Measurements from ENCODE around the gene MYL12B.

Gene MYL12B

GRCh38 chr18:3247240-3248061 lies 14.5 kb upstream of the MYL12B start, which contains the start of gene MYL12A:
Gene MYL12A, plus strand, starts transcription at chr18:3247801. Its CDS starts 5,447 bp downstream, at chr18:3253248.
- no peak for TF ChIP-seq CTCF (conservative IDR thresholded peaks at IDR 0.05; ENCODE audit: low read length)
- peak; percentile 99 for DNase-seq (ENCODE audit: low read depth)
- H3K4me3 ChIP-seq (ENCODE audit: low read length): peak within 1 kb of the TSS; percentile 93

- no peak for DNase-seq (ENCODE audit: low read depth)
- peak overlapping the region; percentile 93 for H3K4me3 ChIP-seq (ENCODE audit: low read length)
- TF ChIP-seq CTCF (conservative IDR thresholded peaks at IDR 0.05; ENCODE audit: low read length): no peak
Observed at GRCh38 chr18:3248062-3248657, 13.8 kb upstream of the MYL12B start.

- TF ChIP-seq CTCF (conservative IDR thresholded peaks at IDR 0.05; ENCODE audit: low read length): no peak
- H3K4me3 ChIP-seq (ENCODE audit: low read length): peak overlapping the region; percentile 93
- peak; percentile 70 for DNase-seq (ENCODE audit: low read depth)
Observed at GRCh38 chr18:3248658-3249359, 13.1 kb upstream of the MYL12B start.

- H3K4me3 ChIP-seq (ENCODE audit: low read length): peak overlapping the region; percentile 93
- peak; percentile 91 for DNase-seq (ENCODE audit: low read depth)
- no peak for TF ChIP-seq CTCF (conservative IDR thresholded peaks at IDR 0.05; ENCODE audit: low read length)
Observed at GRCh38 chr18:3250237-3251107, 11.5 kb upstream of the MYL12B start.

- TF ChIP-seq CTCF (conservative IDR thresholded peaks at IDR 0.05; ENCODE audit: low read length): no peak
- peak overlapping the region; percentile 9; the same call in 1 of the 2 replicates for H3K4me3 ChIP-seq (ENCODE audit: low read length)
- no peak for DNase-seq (ENCODE audit: low read depth)
Observed at GRCh38 chr18:3251249-3251962, 10.5 kb upstream of the MYL12B start.

- peak overlapping the region; percentile 11 for H3K4me3 ChIP-seq (ENCODE audit: low read length)
- DNase-seq (ENCODE audit: low read depth): peak; percentile 89
- TF ChIP-seq CTCF (conservative IDR thresholded peaks at IDR 0.05; ENCODE audit: low read length): no peak
Observed at GRCh38 chr18:3251963-3252277, 10.0 kb upstream of the MYL12B start.
